Activated CD8-positive, alpha-beta memory T cell treated with anti-CD3 and anti-CD28 coated beads for 4 hours (primary cell): ENCODE measurements around the gene CXCL3.

ENCODE experiments used
- DNase-seq, 2 donors: peaks; one replicate each; pipeline ENCODE4 v3.0.0-alpha.2; 2020; ENCODE audit warnings: low read depth in 2 of 2

Gene CXCL3

DNA sequence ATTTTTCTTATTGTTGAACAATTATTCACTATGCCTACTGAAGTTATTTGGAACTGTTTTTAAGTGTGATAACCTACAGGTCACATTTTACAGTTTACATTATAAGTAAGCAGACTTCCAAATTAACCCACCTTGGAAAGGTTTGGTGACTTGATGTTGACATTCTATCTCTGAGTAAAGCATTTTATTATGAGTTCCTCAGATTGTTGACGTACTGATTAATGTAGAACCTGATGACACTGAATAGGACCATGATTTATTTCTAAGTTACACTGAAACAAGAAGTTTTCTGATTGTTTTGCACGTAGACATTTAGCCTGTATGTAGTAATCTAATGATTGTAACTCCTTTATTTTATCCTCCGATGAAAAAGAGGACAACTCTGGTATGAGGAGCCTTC, 17.0 kb upstream of the CXCL3 start:
- no peak for DNase-seq

- no peak for DNase-seq
Measured at GRCh38 chr4:74055096-74055495, 16.6 kb upstream of the CXCL3 start.

DNA sequence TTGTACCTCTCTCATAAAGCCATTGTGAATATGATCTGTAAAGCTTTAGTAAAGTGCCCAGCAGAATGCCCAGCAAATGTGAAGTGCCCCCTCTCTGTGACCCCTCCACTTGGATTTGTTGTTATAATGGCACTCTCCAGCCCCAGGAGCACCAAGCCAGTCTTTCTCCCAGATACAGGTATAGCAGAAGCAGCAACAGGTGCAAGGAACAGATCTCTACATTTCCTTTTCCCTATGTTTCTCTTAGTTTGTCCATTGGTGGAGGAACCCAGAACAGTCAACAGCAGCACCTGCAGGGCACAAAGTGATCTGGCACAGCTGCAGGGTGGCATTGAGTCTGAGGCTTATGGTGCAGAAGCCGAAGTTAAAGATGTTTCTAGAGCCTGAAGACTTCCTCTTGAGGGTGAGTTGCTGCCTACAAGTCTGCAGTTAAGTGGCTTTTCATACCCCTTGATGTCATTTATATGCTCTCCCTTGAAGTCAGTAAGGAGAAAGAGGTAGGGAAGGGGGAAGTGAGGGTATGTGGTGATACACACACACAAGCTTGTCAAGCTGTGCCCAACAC, 16.1 kb upstream of the CXCL3 start:
- DNase-seq = no peak

GRCh38 chr4:74047152-74047551, 8.7 kb upstream of the CXCL3 start:
- DNase-seq = no peak

DNA sequence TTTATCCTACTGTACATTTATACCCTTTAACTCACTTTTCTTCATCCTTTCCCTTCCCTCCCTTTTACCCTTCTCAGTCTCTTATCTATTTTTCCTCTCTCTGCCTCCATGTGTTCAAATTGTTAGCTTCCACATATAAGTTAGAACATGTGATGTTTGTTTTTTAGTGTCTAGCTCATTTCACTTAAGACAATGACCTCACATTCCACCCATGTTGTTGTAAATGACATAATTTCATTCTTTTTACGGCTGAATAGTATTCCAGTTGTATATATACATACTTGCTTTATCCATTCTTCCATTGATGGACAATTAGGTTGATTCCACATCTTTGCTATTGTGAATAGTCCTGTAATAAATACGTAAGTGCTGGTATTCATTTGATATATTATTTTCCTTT, 7.3 kb upstream of the CXCL3 start:
- no peak for DNase-seq

- no peak for DNase-seq
Measured at GRCh38 chr4:74045247-74045646, 6.8 kb upstream of the CXCL3 start.

DNA sequence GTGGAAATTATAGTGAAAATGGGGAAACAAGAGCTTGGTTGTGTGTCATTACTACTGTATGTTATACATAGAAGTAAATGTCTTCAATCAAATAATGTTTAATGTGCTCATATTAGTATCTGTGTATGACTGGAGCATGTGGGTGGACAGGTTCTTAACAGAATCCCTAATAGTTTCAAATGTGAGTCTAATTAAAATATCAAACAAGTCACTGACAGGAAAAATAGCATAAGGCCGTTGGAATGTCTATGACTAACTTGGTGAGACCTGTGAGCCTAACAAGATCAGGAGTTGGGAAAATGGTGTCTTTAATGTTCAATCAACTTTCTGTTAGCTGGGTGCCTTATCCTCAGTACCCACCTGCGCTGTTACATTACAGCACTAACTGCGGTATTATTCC, 6.2 kb upstream of the CXCL3 start:
- no peak for DNase-seq

DNA sequence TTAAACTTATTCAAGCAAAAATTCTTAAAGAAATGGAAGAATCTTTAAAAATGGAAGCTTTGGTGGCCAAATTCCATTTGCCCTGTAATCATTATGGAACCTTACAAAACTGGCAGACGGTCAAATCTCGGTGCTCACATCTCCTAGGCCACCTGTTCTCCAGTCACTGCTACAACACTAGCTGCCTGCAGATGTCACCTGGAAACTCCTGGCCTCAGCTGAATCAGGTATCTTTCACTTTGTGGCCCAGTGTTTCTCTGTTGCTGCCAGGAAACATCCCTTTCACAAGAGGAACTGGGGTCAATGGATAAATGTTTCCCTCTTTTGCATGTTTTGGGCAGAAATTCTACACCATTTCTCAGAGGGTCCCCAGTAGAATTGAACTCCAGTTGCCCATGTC, 4.2 kb upstream of the CXCL3 start:
- no peak for DNase-seq

- no peak for DNase-seq
Measured at GRCh38 chr4:74041418-74041817, 2.9 kb upstream of the CXCL3 start.

- no peak for DNase-seq
Measured at GRCh38 chr4:74039315-74039763, 850 bp upstream of the CXCL3 start.

- no peak for DNase-seq
Measured at GRCh38 chr4:74038086-74038424, 434 bp downstream of the CXCL3 start.

DNA sequence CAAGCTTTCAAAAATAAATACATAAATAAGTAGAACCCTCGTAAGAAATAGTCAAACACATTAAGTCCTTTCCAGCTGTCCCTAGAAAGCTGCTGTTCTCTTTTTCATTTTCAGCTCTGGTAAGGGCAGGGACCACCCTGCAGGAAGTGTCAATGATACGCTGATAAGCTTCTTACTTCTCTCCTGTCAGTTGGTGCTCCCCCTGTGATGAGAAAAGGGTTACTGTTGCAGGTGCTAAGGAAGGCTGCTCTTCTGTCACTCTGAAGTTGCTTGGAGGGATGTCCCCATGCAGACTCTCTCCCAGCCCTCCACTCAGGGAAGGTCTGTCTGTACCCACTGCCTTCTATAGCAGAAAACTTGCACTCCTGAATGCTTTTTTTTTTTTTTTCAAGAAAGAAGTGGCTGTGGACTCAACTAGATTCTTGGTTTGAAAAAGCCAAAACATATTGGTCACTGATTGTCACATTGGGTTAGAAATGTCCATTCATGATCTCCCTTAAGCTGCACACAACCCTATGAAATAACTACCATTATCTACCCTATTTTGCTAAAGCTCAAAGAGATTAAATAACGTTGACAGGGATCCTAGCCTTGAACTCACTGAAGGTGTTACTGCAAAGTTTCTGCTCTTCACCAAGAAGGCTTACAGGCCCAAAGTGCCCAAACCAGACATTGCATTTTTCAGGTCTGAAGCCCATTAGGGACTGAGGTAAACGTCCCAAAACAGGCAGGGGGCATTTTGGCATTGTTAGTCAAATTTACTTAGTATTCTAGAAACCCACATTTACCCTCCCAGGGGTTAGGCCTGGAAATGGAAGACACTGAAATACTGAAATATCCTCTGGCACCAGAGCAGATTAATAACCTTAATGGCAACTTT, 1.2 kb downstream of the CXCL3 start:
- DNase-seq = no peak

DNA sequence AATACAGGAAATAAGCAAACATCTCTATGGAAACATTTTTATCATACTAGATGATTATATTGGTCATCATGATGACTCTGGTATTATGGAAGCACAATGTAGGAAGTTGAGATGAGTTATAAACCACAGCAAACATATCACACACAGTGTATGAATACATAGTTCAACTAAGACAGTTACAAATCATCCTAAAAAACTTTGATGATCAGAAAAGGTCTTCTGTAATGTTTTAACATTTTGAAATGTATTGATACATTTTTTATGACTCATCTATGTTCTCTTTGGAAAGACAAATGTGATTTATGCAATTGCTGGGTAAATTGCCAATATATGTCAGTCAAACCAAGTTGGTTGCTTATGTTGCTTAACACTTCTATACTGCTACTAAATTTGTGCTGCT, 4.8 kb downstream of the CXCL3 start:
- DNase-seq = no peak

DNA sequence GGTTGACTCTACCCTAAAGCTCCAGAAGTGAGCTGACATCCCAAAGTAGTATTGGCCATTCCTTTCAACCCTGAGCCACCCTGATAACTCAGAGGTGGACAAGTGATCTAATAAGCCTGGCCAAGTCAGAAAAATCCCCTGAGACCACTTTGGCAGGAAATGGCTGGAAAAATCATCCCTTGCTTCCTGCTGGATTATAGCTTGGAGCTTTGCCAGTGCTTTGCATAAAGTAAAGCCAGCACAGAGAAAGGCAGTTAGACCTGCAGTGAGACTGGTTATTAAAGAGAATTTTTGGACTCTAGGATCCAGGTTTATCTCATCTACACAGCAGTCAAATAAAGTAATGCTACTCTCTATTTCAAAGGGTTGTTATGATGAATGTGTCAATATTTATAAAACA, 6.4 kb downstream of the CXCL3 start:
- DNase-seq = no peak

GRCh38 chr4:74031576-74031975, 6.9 kb downstream of the CXCL3 start:
- no peak for DNase-seq

DNA sequence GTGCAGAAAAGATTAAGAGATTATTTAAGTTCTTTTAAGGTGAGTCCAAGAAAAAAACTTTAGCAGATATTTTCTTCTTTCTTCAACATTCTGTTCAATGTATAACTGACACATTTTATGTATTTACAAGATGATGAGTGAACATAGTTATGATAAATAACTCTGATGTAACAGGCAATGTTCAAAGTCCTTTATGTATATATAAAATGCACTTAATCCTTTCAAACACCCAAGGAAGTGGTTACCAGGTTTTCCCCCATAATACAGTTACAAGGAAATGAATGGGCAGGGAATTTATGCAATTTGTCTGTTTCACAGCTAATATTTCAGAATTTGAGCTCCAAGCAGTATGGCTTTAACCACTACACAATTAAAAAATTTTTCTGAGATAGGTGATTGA, 8.2 kb downstream of the CXCL3 start:
- DNase-seq = no peak

GRCh38 chr4:74028504-74028903, 10.0 kb downstream of the CXCL3 start:
- DNase-seq = no peak

- no peak for DNase-seq
Measured at GRCh38 chr4:74023709-74024108, 14.8 kb downstream of the CXCL3 start.

GRCh38 chr4:74021601-74022000, 16.9 kb downstream of the CXCL3 start:
- DNase-seq = no peak

GRCh38 chr4:74018771-74019170, 19.7 kb downstream of the CXCL3 start:
- DNase-seq = no peak

GRCh38 chr4:74018116-74018515, 20.4 kb downstream of the CXCL3 start:
- DNase-seq = no peak

- DNase-seq = no peak
Measured at GRCh38 chr4:74016068-74016467, 22.4 kb downstream of the CXCL3 start.

DNA sequence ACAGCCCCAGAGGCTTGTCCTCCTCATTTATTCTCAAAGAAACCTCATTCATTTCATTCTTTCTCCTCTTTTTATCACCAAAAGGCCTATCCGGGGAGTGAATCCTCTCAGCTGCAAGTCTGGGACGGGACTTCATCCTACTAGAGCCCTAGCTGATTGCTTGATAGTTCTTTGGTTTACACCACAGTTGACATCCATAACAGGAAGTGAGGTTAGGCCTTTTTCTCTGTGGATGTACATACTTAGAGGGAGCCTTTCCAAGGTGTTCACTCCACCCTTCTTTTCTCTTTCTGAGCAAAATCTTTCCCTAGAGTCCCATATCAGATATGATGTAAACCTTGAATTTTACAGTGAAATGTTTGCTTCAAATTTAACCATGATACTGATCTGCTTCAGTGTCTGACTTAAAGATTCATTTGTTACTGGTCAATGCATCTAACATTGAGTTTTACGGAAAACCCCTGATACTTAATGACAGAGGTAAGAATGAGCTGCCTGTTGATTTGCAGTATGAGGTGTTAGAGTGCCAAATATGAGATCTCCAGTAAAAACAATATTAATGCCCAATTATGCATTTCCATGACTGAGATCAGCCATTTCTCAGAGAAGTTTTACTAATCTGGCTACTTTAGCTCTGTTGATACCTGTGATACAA, 23.2 kb downstream of the CXCL3 start:
- DNase-seq = no peak
